ENCODE results near the gene IFNA13.
"Not testable (repeated sequence)": the region's sequence is repeated elsewhere in the genome, so short reads cannot be mapped to it uniquely, and the experiment has no call there.

The IFNA13 gene

GRCh38 chr9:21367957-21368356 is at the start of gene IFNA13:
IFNA13 (minus strand) TSS chr9:21368057; CDS start chr9:21368010, 47 bp downstream.
- DNase-seq: no peak

- no peak for DNase-seq
Observed at GRCh38 chr9:21415493-21416267, 47.8 kb upstream of the IFNA13 start.

GRCh38 chr9:21414220-21414940 is 46.5 kb upstream of the IFNA13 start:
- no peak for DNase-seq

GRCh38 chr9:21413624-21414023 is 45.8 kb upstream of the IFNA13 start:
- DNase-seq: no peak

GRCh38 chr9:21413151-21413550 is 45.3 kb upstream of the IFNA13 start:
- DNase-seq: no peak

- DNase-seq: no peak
Observed at GRCh38 chr9:21412107-21412506, 44.2 kb upstream of the IFNA13 start.

- DNase-seq: no peak
Observed at GRCh38 chr9:21408817-21409216, 41.0 kb upstream of the IFNA13 start, which contains the start of gene IFNA8. IFNA8 (plus strand) TSS chr9:21409117; CDS start chr9:21409177, 60 bp downstream.

- no peak for DNase-seq
Observed at GRCh38 chr9:21404146-21404545, 36.3 kb upstream of the IFNA13 start.

- no peak for DNase-seq
Observed at GRCh38 chr9:21402386-21403251, 34.8 kb upstream of the IFNA13 start.

GRCh38 chr9:21399956-21400355 is 32.1 kb upstream of the IFNA13 start:
- DNase-seq: no peak

GRCh38 chr9:21398955-21399489 is 31.2 kb upstream of the IFNA13 start:
- no peak for DNase-seq

- no peak for DNase-seq
Observed at GRCh38 chr9:21395778-21396717, 28.2 kb upstream of the IFNA13 start.

GRCh38 chr9:21392270-21392669 is 24.4 kb upstream of the IFNA13 start:
- DNase-seq: no peak

- DNase-seq: no peak
Observed at GRCh38 chr9:21385131-21385670, 17.3 kb upstream of the IFNA13 start, which contains the start of gene IFNA2. IFNA2 (minus strand) TSS chr9:21385398; CDS start chr9:21385329, 69 bp downstream.

GRCh38 chr9:21383627-21384026 is 15.8 kb upstream of the IFNA13 start:
- no peak for DNase-seq

GRCh38 chr9:21381448-21382339 is 13.8 kb upstream of the IFNA13 start:
- no peak for DNase-seq

GRCh38 chr9:21371467-21371866 is 3.6 kb upstream of the IFNA13 start:
- not testable (repeated sequence) for DNase-seq

- not testable (repeated sequence) for DNase-seq
Observed at GRCh38 chr9:21367169-21367568, 688 bp downstream of the IFNA13 start.

- no peak for DNase-seq
Observed at GRCh38 chr9:21362287-21362686, 5.6 kb downstream of the IFNA13 start.
